HEK293 (cell line): ENCODE results near the gene NPAS2.

Experiments used
- CTCF ChIA-PET: fragments of 350-600 bp; formaldehyde crosslinking; extraction: SDS; loops from one replicate; lab custom pipeline; 2021; ENCODE audit warnings: antibody characterized with exemption; lab: Yijun Ruan, JAX
- POLR2A ChIA-PET: fragments of 300-600 bp; formaldehyde crosslinking; extraction: SDS; loops from one replicate; lab custom pipeline; 2020; ENCODE audit warnings: antibody characterized with exemption, inconsistent platforms; lab: Yijun Ruan, JAX
- H3K27ac ChIP-seq: fragments of 200-500 bp; sonication (Bioruptor generic); 2 replicates; pipeline ENCODE4 v1.5.1; 2014; ENCODE audit warnings: low read depth, low read length, control low read depth, inconsistent platforms; ENCODE audit errors: extremely low read depth
- H3K36me3 ChIP-seq, 2 experiments: fragments of 200-500 bp in 1 of 2; sonication (Bioruptor generic) in 1 of 2; 1 replicate in 1 of 2; 2 replicates in 1 of 2; pipeline ENCODE4 v1.5.1; 2014 to 2017; ENCODE audit warnings: inconsistent platforms in 2 of 2, low read length in 2 of 2; ENCODE audit not compliant: control insufficient read depth in 2 of 2, insufficient read depth in 1 of 2
- H3K4me1 ChIP-seq: fragments of 200-500 bp; sonication (Bioruptor generic); 2 replicates; pipeline ENCODE4 v1.5.1; 2014; ENCODE audit warnings: mild to moderate bottlenecking, low read length, inconsistent platforms; ENCODE audit not compliant: control insufficient read depth, insufficient read depth
- H3K4me3 ChIP-seq: 2 replicates; pipeline ENCODE4 v1.5.1; 2011; ENCODE audit warnings: low read depth, mild to moderate bottlenecking, control low read depth, low read length, moderate library complexity
- H3K9me3 ChIP-seq: fragments of 200-500 bp; sonication (Bioruptor generic); 2 replicates; pipeline ENCODE4 v1.5.1; 2014; ENCODE audit warnings: low read depth, low read length, inconsistent platforms; ENCODE audit not compliant: control insufficient read depth, insufficient read depth
- GLI2 ChIP-seq: fragments of 450-650 bp; formaldehyde crosslinking; IDR thresholded peaks from 2 replicates; pipeline ENCODE4; 2017; ENCODE audit warnings: missing biosample characterization, missing genetic modification characterization, low read depth, borderline replicate concordance
- HIC1 ChIP-seq: fragments of 450-650 bp; formaldehyde crosslinking; IDR thresholded peaks from 2 replicates; pipeline ENCODE4 v1.5.1; 2016; ENCODE audit warnings: missing biosample characterization, missing genetic modification characterization
- KLF8 ChIP-seq: fragments of 450-650 bp; formaldehyde crosslinking; IDR thresholded peaks from 2 replicates; pipeline ENCODE4 v1.5.1; 2016; ENCODE audit warnings: missing biosample characterization, missing genetic modification characterization
- OSR2 ChIP-seq: fragments of 450-650 bp; formaldehyde crosslinking; IDR thresholded peaks from 2 replicates; pipeline ENCODE4 v1.5.1; 2016; ENCODE audit warnings: missing biosample characterization, missing genetic modification characterization
- PATZ1 ChIP-seq: fragments of 450-650 bp; formaldehyde crosslinking; IDR thresholded peaks from 2 replicates; pipeline ENCODE4 v1.5.1; 2016; ENCODE audit warnings: missing biosample characterization, missing genetic modification characterization
- PRDM10 ChIP-seq: fragments of 450-650 bp; formaldehyde crosslinking; IDR thresholded peaks from 2 replicates; pipeline ENCODE4 v1.5.1; 2016; ENCODE audit warnings: missing biosample characterization, missing genetic modification characterization
- ZBTB26 ChIP-seq: fragments of 450-650 bp; formaldehyde crosslinking; optimal IDR thresholded peaks from 2 replicates; pipeline ENCODE3; 2016; ENCODE audit warnings: missing biosample characterization, mild to moderate bottlenecking, missing genetic modification characterization
- ZBTB6 ChIP-seq: fragments of 450-650 bp; formaldehyde crosslinking; IDR thresholded peaks from 2 replicates; pipeline ENCODE4 v1.5.1; 2017; ENCODE audit warnings: missing biosample characterization, missing genetic modification characterization
- ZFP3 ChIP-seq: fragments of 450-650 bp; formaldehyde crosslinking; IDR thresholded peaks from 2 replicates; pipeline ENCODE4 v1.5.1; 2016; ENCODE audit warnings: low read depth, missing biosample characterization, missing genetic modification characterization
- ZFP69B ChIP-seq: fragments of 450-650 bp; formaldehyde crosslinking; IDR thresholded peaks from 2 replicates; pipeline ENCODE4 v1.5.1; 2016; ENCODE audit warnings: missing biosample characterization, missing genetic modification characterization
- ZNF146 ChIP-seq: fragments of 450-650 bp; formaldehyde crosslinking; IDR thresholded peaks from 2 replicates; pipeline ENCODE4 v1.5.1; 2016; ENCODE audit warnings: missing biosample characterization, missing genetic modification characterization
- ZNF169 ChIP-seq: fragments of 450-650 bp; formaldehyde crosslinking; IDR thresholded peaks from 2 replicates; pipeline ENCODE4 v1.5.1; 2016; ENCODE audit warnings: missing biosample characterization, missing genetic modification characterization
- ZNF23 ChIP-seq: fragments of 450-650 bp; formaldehyde crosslinking; IDR thresholded peaks from 2 replicates; pipeline ENCODE4 v1.5.1; 2016; ENCODE audit warnings: missing biosample characterization, missing genetic modification characterization, borderline replicate concordance
- ZNF433 ChIP-seq: fragments of 450-650 bp; formaldehyde crosslinking; IDR thresholded peaks from 2 replicates; pipeline ENCODE4 v1.5.1; 2016; ENCODE audit warnings: missing biosample characterization, missing genetic modification characterization, low read depth
- ZNF645 ChIP-seq: fragments of 450-650 bp; formaldehyde crosslinking; IDR thresholded peaks from 2 replicates; pipeline ENCODE4; 2016; ENCODE audit warnings: missing biosample characterization, missing genetic modification characterization
- ZNF670 ChIP-seq: fragments of 450-650 bp; formaldehyde crosslinking; IDR thresholded peaks from 2 replicates; pipeline ENCODE4 v1.5.1; 2016; ENCODE audit warnings: missing biosample characterization, missing genetic modification characterization, low read depth
- ZNF777 ChIP-seq: fragments of 450-650 bp; formaldehyde crosslinking; IDR thresholded peaks from 2 replicates; pipeline ENCODE4 v1.5.1; 2017; ENCODE audit warnings: missing biosample characterization, missing genetic modification characterization, borderline replicate concordance
- ZNF785 ChIP-seq: fragments of 450-650 bp; formaldehyde crosslinking; IDR thresholded peaks from 2 replicates; pipeline ENCODE4 v1.5.1; 2016; ENCODE audit warnings: missing biosample characterization, missing genetic modification characterization
- ZNF843 ChIP-seq: fragments of 450-650 bp; formaldehyde crosslinking; IDR thresholded peaks from 2 replicates; pipeline ENCODE4 v1.5.1; 2016; ENCODE audit warnings: missing biosample characterization, missing genetic modification characterization

NPAS2 gene

GRCh38 chr2:100938031-100939026, 118.4 kb downstream of the NPAS2 start:
- H3K4me3 ChIP-seq, result no peak overlapping the region
- no peak overlapping the region for H3K27ac ChIP-seq
- peaks cover 0 to 5% of the 10 kb centered on the region in 2 experiments; a peak in 2 of 3 replicates for H3K36me3 ChIP-seq
- H3K9me3 ChIP-seq, result no peaks in the 10 kb centered on the region
- ChIA-PET CTCF (interaction anchor here (0.6 to 1.0 kb wide), 3 partner anchors 20 to 400 kb away, joined by 3 to 4 read pairs (median 3); no protein-coding TSS in a partner anchor), POLR2A (no interaction called here)
- TF ChIP-seq GLI2 (tag by site-specific recombination) (no peak), OSR2 (no peak), KLF8 (tag by site-specific recombination) (no peak), ZFP69B (tag by site-specific recombination) (no peak), ZFP3 (tag by site-specific recombination) (no peak), ZNF146 (tag by site-specific recombination) (no peak), HIC1 (tag by site-specific recombination) (no peak), ZBTB6 (tag by site-specific recombination) (no peak), ZNF433 (tag by site-specific recombination) (no peak), ZNF23 (tag by site-specific recombination) (no peak), ZNF843 (tag by site-specific recombination) (no peak), ZNF169 (tag by site-specific recombination) (no peak), ZNF785 (tag by site-specific recombination) (no peak), ZNF645 (tag by site-specific recombination) (no peak), ZNF670 (tag by site-specific recombination) (no peak), ZBTB26 (no peak), ZNF777 (no peak), PRDM10 (tag by site-specific recombination) (no peak), PATZ1 (tag by site-specific recombination) (no peak)
- no peaks in the 10 kb centered on the region for H3K4me1 ChIP-seq
